ENCODE measurements around the gene ICE2.

GRCh38 chr15:60519218-60519617 lies 40.3 kb upstream of the ICE2 start:
- TF ChIP-seq CTCF (IDR thresholded peaks at IDR 0.05 in 4 of 5, conservative IDR thresholded peaks at IDR 0.05 in 1 of 5) (no peak), POLR2A (IDR thresholded peaks at IDR 0.05) (no peak)
